Lower leg skin (tissue), 3 donors: ENCODE results near the gene NOL12.

Experiments
- CTCF ChIP-seq, 3 donors: fragments of 450-650 bp; IDR thresholded peaks; one replicate each; pipeline ENCODE4 v1.5.1; 2016; ENCODE audit warnings: antibody characterized with exemption in 3 of 3, mild to moderate bottlenecking in 3 of 3, moderate library complexity in 2 of 3
- POLR2A ChIP-seq, 2 donors: fragments of 450-650 bp; IDR thresholded peaks; one replicate each; pipeline ENCODE4 v1.6.1; 2016 to 2017; ENCODE audit warnings: antibody characterized with exemption in 2 of 2, mild to moderate bottlenecking in 1 of 2, moderate library complexity in 1 of 2

- no peak for TF ChIP-seq POLR2A (IDR thresholded peaks at IDR 0.05)
- no peak for TF ChIP-seq CTCF (IDR thresholded peaks at IDR 0.05)
Measured at GRCh38 chr22:37659897-37660708, 26.0 kb upstream of the NOL12 start.
